GM12875 (cell line): Measurements from ENCODE around the gene NGB.

Experiments used
- H3K4me3 ChIP-seq: one replicate; pipeline ENCODE4 v1.5.1; 2011; ENCODE audit warnings: low read depth, low read length, control low read depth
- CTCF ChIP-seq: IDR thresholded peaks from 2 replicates; pipeline ENCODE4 v1.5.1; 2011; ENCODE audit warnings: low read depth, mild to moderate bottlenecking, control low read depth, inconsistent platforms, low read length, moderate library complexity, borderline replicate concordance; ENCODE audit not compliant: insufficient read depth

NGB gene

DNA sequence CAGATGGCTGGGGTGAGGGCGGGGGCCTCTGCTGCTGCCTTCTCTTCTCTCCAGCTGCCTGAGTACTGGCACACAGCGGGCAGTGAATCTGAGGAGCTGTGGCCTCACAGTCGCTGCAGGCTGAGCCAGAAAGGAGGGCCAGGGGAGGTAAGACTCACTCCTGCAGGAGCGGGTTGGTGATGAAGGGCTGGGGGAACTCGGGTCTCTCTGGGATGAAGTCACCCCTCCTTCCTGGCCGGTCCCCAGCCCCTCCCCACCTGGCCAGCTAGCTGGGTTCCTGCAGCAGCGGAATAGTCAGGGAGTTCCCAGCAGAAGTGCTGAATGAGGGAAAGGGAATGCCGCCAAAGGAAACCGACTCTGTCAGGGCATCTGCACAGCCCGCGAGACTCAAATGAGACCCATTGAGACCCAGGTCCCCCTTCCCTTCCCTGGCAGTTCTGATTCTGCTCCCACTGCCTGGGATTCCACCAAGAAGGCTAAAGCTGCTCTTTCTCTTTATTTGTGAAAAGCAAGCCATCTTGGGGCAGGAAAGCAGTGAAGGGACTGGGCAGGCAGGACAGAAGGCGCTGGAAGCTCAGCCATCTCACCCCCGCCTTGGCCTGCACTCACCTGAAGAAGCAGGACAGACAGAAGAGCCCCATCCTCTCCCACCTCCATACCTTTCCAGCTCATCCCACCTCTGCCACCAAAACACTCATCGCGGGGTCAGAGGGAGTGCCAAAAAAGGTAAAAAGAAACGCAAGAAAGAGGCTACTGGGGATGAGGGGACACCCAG lies 5.3 kb downstream of the NGB start:
- no peak overlapping the region for H3K4me3 ChIP-seq
- no peak for TF ChIP-seq CTCF

DNA sequence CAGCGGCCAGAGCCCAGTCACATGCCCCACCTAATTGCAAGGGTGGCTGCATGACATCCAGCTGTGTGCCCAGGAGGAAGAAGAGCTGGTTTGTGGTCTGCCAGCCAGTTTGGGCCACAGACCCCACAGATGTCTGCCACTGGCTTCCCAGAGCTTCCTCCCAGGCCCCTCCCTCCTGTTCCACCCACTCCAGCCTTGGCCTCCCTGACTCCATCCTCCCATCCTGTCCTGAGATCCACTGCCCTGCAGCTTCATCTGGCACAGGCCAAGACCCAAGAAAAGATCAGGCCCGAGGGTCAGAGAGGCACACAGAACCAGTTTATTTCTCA lies 5.9 kb downstream of the NGB start:
- TF ChIP-seq CTCF = no peak
- no peak overlapping the region for H3K4me3 ChIP-seq

DNA sequence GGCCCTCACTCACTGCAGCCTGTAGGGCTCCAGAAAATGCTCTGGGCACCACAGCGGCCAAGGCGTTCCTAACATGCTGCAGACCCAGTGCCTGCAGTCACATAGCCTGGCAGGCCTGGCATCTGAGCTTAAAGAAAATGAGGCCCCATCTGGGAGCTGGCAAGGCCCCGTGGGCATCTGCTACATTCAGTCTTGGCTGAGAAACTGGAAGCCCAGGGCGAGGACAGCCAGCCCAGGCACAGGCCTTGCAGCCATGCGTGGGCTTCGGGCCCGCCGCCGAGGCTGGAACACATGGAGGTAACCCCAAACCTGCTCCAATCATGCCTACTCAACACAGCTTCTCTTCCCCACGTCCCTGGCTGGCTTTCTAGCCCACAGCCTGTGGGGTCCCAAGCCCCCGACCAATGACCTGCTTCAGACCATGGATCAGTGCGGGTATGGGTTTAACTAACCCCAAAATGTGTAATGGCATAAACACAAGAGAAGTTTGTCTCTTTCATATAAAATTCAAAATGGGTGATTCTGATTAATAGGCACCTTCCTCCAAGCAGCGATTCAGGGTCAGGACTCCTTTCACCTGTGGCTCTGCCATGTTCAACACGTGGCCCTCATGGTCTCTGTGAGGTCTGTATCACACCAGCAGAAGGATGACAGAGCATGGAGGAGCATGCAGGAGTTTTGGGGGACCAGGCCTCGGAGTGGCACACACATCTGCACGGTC lies 6.4 kb downstream of the NGB start:
- H3K4me3 ChIP-seq = no peak overlapping the region
- no peak for TF ChIP-seq CTCF

DNA sequence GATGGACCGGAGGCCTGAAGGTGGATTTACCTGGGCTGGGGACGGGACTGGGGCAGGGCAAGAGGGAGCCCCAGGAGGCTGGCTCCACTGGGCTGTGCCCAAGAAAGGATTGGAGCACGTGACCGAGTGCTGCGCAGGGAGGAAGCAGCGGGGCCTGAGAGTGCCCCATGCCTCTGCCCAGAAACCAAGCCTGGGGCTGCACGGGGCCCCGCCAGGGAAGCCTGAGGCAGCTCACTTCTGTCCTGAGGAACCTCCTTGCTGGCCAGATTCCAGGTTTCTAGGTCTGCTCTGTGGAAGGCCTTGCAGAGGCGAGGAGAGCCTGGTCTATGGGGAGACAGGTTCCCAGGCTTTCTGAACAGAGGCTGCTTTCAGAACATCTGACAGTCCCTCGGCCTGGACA lies 10.4 kb downstream of the NGB start:
- no peak overlapping the region for H3K4me3 ChIP-seq
- no peak for TF ChIP-seq CTCF

DNA sequence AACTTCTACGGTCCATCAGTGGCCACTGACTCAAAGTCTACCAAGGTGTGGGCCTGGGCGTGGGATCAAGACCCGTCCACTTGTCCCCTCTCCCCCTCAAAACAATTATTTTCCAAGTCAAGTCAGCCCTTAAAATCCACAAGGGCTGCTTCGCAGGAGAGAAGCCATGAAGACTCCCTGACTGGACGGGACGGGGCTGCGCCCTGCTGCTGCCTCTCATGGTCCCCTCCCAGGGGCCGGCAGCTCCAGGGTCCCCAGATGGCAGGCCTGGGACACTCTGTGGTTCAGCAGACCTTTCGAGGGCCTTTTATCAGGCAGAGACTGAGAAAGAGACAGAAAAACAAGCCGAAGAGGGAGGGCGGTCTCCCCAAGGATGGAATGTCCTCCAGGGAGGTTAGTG lies 10.8 kb downstream of the NGB start:
- H3K4me3 ChIP-seq = no peak overlapping the region
- no peak for TF ChIP-seq CTCF

- TF ChIP-seq CTCF = no peak
- no peak overlapping the region for H3K4me3 ChIP-seq
These were observed 11.8 kb downstream of the NGB start for GRCh38 chr14:77259025-77259715.

GRCh38 chr14:77258566-77258965 lies 12.4 kb downstream of the NGB start:
- H3K4me3 ChIP-seq = no peak overlapping the region

More at GRCh38 chr14:77258566-77258965, 12.4 kb downstream of the NGB start:
- TF ChIP-seq CTCF = no peak
